Measurements from ENCODE around the gene TTC9C. TPM values are rescaled to one million over a fixed set of nuclear protein-coding genes. Genes with fewer than 3 reads are reported as not detected.
"Not testable (repeated sequence)": the region's sequence is repeated elsewhere in the genome, so short reads cannot be mapped to it uniquely, and the experiment has no call there.

TTC9C gene
- total and polyA plus RNA-seq, 2 donors (not counting 3 experiments of a cell fraction or from before 2014, with no cell fraction given), result 27.4 to 43.5 TPM

- intact Hi-C loops (cut with micrococcal nuclease), result loop anchor here (1.0 to 2.0 kb wide), 3 partner anchors 13 to 298 kb away; no protein-coding TSS in a partner anchor
- ChIA-PET POLR2A (interaction anchor here (0.5 to 0.7 kb wide), 2 partner anchors 29 to 164 kb away, joined by 4 to 9 read pairs; partner anchors contain the start of genes C11orf98 and CSKMT), CTCF (interaction anchor here (0.7 to 8.0 kb wide), 14 partner anchors 12 to 299 kb away, joined by 3 to 118 read pairs (median 5); partner anchors contain the start of genes C11orf98, CSKMT and INTS5)
- H3K9me3 ChIP-seq (replicated peaks; ENCODE audit: control insufficient read depth, insufficient read depth, low read length); H3K4me2 ChIP-seq (ENCODE audit: insufficient read depth, low read length); H4K20me1 ChIP-seq (replicated peaks; ENCODE audit: control insufficient read depth, extremely low read depth, insufficient read depth, low read length); H3K4me3 ChIP-seq (replicated peaks in 1 of 3; ENCODE audit: insufficient read depth in 1 of 3, low read depth in 1 of 3, low read length in 3 of 3); FAIRE-seq; DNase-seq (ENCODE audit: low read depth, low spot score); H3K9ac ChIP-seq (replicated peaks; ENCODE audit: extremely low read depth, insufficient read depth, low read length); H3K27me3 ChIP-seq (ENCODE audit: control insufficient read depth in 2 of 2, insufficient read depth in 2 of 2, low read length in 2 of 2); H3K27ac ChIP-seq (ENCODE audit: insufficient read depth, low read depth, low read length); H3K79me2 ChIP-seq (ENCODE audit: control insufficient read depth, insufficient read depth, low read length); H3K9me1 ChIP-seq (replicated peaks; ENCODE audit: control insufficient read depth, extremely low read depth, insufficient read depth, low read length); BruUV-seq (replicated peaks); H3K4me1 ChIP-seq (ENCODE audit: control insufficient read depth, extremely low read depth, insufficient read depth, low read length); H2AFZ ChIP-seq (ENCODE audit: low read depth, low read length); dilution Hi-C loops (cut with MboI; ENCODE audit: extremely low pct_ligation_motif_present, low sequenced_read_pairs): not testable (repeated sequence)
- H3K36me3 ChIP-seq (ENCODE audit: control insufficient read depth in 2 of 2, extremely low read depth in 1 of 2, insufficient read depth in 2 of 2, low read length in 2 of 2), result peaks cover 5 to 23% of the 10 kb centered on the region in 2 experiments
Measured at GRCh38 chr11:62693624-62694023, 34.7 kb upstream of the TTC9C start.

DNA sequence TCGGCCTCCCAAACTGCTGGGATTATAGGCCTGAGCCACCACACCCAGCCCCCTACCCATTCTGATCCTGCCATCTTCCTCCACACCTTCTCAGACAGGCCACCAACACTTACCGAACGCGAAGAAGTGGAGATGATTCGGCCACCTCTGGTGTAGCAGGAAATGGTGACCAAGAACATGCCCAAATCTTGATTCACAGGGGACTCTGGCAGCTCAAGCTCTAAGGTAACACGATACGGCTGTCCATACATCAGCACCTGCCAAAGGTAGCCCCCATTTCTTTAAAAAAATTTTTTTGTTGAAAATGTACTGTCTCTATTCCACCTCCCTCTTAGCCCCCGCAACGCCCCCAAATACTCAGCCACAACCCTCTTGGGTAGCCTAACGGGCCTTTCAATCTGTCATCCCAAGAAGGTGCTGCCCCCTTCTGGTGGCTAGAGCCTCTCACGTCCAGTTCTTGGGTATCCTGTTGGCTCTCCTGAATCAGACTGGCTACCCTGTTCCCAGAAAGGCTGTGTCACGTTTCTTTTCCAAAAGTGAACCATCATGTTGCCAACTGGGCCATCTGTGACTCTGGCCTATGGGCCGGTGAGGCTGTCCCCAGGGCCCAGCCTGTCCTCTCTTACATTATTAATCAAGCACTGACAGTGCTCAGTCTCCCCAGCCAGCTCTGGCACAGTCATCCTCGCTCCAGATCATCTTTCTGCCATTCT is 33.7 kb upstream of the TTC9C start:
- Histone ChIP-seq H2AFZ (ENCODE audit: low read depth, low read length) (no peak overlapping the region), H3K9me1 (replicated peaks; ENCODE audit: control insufficient read depth, extremely low read depth, insufficient read depth, low read length) (no peaks in the 10 kb centered on the region), H3K27ac (ENCODE audit: insufficient read depth, low read depth, low read length) (no peak overlapping the region), H3K27me3 (ENCODE audit: control insufficient read depth in 2 of 2, insufficient read depth in 2 of 2, low read length in 2 of 2) (no peaks in the 10 kb centered on the region), H3K9ac (replicated peaks; ENCODE audit: extremely low read depth, insufficient read depth, low read length) (no peak overlapping the region), H3K4me2 (ENCODE audit: insufficient read depth, low read length) (no peak overlapping the region), H3K4me3 (replicated peaks in 1 of 3; ENCODE audit: insufficient read depth in 1 of 3, low read depth in 1 of 3, low read length in 3 of 3) (no peak overlapping the region), H3K79me2 (ENCODE audit: control insufficient read depth, insufficient read depth, low read length) (no peaks in the 10 kb centered on the region), H3K36me3 (ENCODE audit: control insufficient read depth in 2 of 2, extremely low read depth in 1 of 2, insufficient read depth in 2 of 2, low read length in 2 of 2) (peaks cover 5 to 23% of the 10 kb centered on the region in 2 experiments), H3K4me1 (ENCODE audit: control insufficient read depth, extremely low read depth, insufficient read depth, low read length) (no peaks in the 10 kb centered on the region), H3K9me3 (replicated peaks; ENCODE audit: control insufficient read depth, insufficient read depth, low read length) (no peaks in the 10 kb centered on the region), H4K20me1 (replicated peaks; ENCODE audit: control insufficient read depth, extremely low read depth, insufficient read depth, low read length) (no peaks in the 10 kb centered on the region)
- peak; percentile 68 for DNase-seq (ENCODE audit: low read depth, low spot score)
- ChIA-PET CTCF (interaction anchor here (0.5 to 8.0 kb wide), 26 partner anchors 11 to 315 kb away, joined by 3 to 118 read pairs (median 4); partner anchors contain the start of genes B3GAT3, C11orf98, CSKMT and EEF1G), POLR2A (interaction anchor here (1.1 kb wide), 1 partner anchor 30 kb away, joined by 3 read pairs; the partner anchor contains the start of genes C11orf98 and CSKMT)
- no peak for TF ChIP-seq MYC (IDR thresholded peaks at IDR 0.05; ENCODE audit: low read depth, low read length)
- peak; percentile 80 to 83 for TF ChIP-seq CTCF (IDR thresholded peaks at IDR 0.05; ENCODE audit: extremely low read depth in 1 of 2, insufficient read depth in 1 of 2, low read depth in 1 of 2, low read length in 2 of 2)
- no peak for TF ChIP-seq MAX (IDR thresholded peaks at IDR 0.05; ENCODE audit: insufficient read depth, insufficient read length)
- TF ChIP-seq POLR2A (IDR thresholded peaks at IDR 0.05; ENCODE audit: low read depth, low read length), result no peak
- TF ChIP-seq EZH2 (IDR thresholded peaks at IDR 0.05; ENCODE audit: borderline replicate concordance, low read depth, low read length, severe bottlenecking), result no peak
- no peak for TF ChIP-seq FOS (IDR thresholded peaks at IDR 0.05; ENCODE audit: borderline replicate concordance, insufficient read depth, low read length)
- no peak for TF ChIP-seq POLR2AphosphoS5 (IDR thresholded peaks at IDR 0.05; ENCODE audit: insufficient read depth, low read depth, low read length)
- TF ChIP-seq JUN (IDR thresholded peaks at IDR 0.05; ENCODE audit: borderline replicate concordance, insufficient read depth, insufficient read length, low read depth), result no peak
- dilution Hi-C loops (cut with MboI; ENCODE audit: extremely low pct_ligation_motif_present, low sequenced_read_pairs), result no loop called here
- BruUV-seq (replicated peaks), result no TSS peak
- intact Hi-C loops (cut with micrococcal nuclease), result loop anchor here (1.0 to 2.0 kb wide), 3 partner anchors 14 to 299 kb away; no protein-coding TSS in a partner anchor
- FAIRE-seq, result peak; percentile 93
